Aorta (tissue), 5 donors: ENCODE results near the gene ARHGAP40. TPM values are rescaled to one million over a fixed set of nuclear protein-coding genes. Genes with fewer than 3 reads are reported as not detected.

Experiments used
- ATAC-seq: fragments of 200-7000 bp; cut with Tn5 transposase; one replicate; pipeline ENCODE4 v1.9.1; 2022; ENCODE audit warnings: moderate library complexity; ENCODE audit not compliant: low FRiP score
- DNase-seq, 2 donors: peaks; one replicate each; pipeline ENCODE4 v3.0.0-alpha.2; 2020
- H3K27ac ChIP-seq, 2 donors: one replicate each; pipeline ENCODE4 v1.5.1; 2013; ENCODE audit warnings: low read length in 2 of 2, mild to moderate bottlenecking in 2 of 2, moderate library complexity in 2 of 2, control low read depth in 1 of 2, inconsistent platforms in 1 of 2, low read depth in 1 of 2
- H3K27me3 ChIP-seq, 2 donors: one replicate each; pipeline ENCODE4 v1.6.1; 2013; ENCODE audit warnings: control low read depth in 1 of 2, low read length in 1 of 2, mild to moderate bottlenecking in 1 of 2, moderate library complexity in 1 of 2; ENCODE audit not compliant: insufficient read depth in 2 of 2, control insufficient read depth in 1 of 2
- H3K36me3 ChIP-seq, 2 donors: one replicate each; pipeline ENCODE4 v1.6.1; 2013; ENCODE audit warnings: control low read depth in 1 of 2, low read length in 1 of 2, mild to moderate bottlenecking in 1 of 2; ENCODE audit not compliant: insufficient read depth in 2 of 2, control insufficient read depth in 1 of 2
- H3K4me1 ChIP-seq, 2 donors: one replicate each; pipeline ENCODE4 v1.6.1; 2013; ENCODE audit warnings: low read length in 2 of 2, control low read depth in 1 of 2, mild to moderate bottlenecking in 1 of 2, moderate library complexity in 1 of 2; ENCODE audit not compliant: insufficient read depth in 2 of 2, control insufficient read depth in 1 of 2
- H3K4me3 ChIP-seq, 2 donors: one replicate each; pipeline ENCODE4 v1.5.1; 2013; ENCODE audit warnings: low read length in 2 of 2, control low read depth in 1 of 2, mild to moderate bottlenecking in 1 of 2
- H3K9me3 ChIP-seq: one replicate; pipeline ENCODE4 v1.6.1; 2013; ENCODE audit warnings: mild to moderate bottlenecking, low read length; ENCODE audit not compliant: control insufficient read depth
- WGBS, 2 donors: extraction: QIAGEN DNeasy Blood & Tissue Kit; methylation state at CpG; one replicate each; pipeline ENCODE4 v1.1.7; 2013; 5-methylcytosine and 5-hydroxymethylcytosine counted together
- intact Hi-C, 2 donors: fragments of 100-400 bp; cut with DNase I; formaldehyde crosslinking; loops; one replicate each; pipeline versions ENCODE4 v1.14.2 to v1.15.0; 2022
- polyA plus RNA-seq, 2 donors: library from polyadenylated mRNA; stranded (reverse); fragments of 200-250 nt; gene quantifications; one replicate each; pipeline ENCODE4 v1.2.3, GENCODE V29; 2013
- total RNA-seq, 2 donors: library from RNA; stranded (reverse); fragmentation: NEBNext Ultra II Directional; extraction: Animal tissue kit (Norgen Biotek cat#: 25700); gene quantifications; one replicate each; pipeline ENCODE4 v1.2.1, GENCODE V29; 2021
- donor health status: healthy with polysubstance abuse.
- donor health status: Bipolar disorder and iron deficiency.
- donor health status: DM: no; HTN: no; CAD: no.
- donor health status: DM: no; HTN: no; CAD: no.
- donor health status: DM: yes; HTN: yes; CAD: no.

ARHGAP40 gene
- total and polyA plus RNA-seq, 4 donors = not detected

DNA sequence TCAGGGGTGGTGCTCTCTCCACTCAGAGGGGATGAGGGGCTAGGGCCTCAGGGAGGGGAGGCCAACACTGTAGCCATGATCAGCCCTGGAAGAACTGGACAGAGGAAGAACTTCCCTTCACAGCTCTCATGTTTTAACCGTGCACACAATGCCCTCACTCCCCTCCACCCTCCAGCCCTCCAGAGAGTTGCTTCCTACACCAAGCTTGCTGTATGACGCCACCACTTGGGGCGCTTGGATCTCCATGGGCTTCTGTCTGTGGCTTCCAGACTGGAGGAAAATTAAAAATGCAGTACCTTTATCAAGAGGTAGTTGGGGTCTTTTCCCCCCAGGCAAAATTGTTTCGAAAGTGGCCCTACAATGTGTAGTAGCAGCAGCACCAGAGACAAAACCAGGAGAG is 48.4 kb downstream of the ARHGAP40 start:
- no peaks in the 10 kb centered on the region for H3K36me3 ChIP-seq

GRCh38 chr20:38651154-38651553 is 49.5 kb downstream of the ARHGAP40 start:
- intact Hi-C loops = no loop called here
- WGBS, 2 donors = 39 to 41% methylated on average over 2 of the region's 2 CpGs
- no peak for ATAC-seq
- Histone ChIP-seq H3K9me3 (peaks cover 2% of the 10 kb centered on the region), H3K27ac (no peak overlapping the region), H3K4me3 (no peak overlapping the region), H3K36me3 (no peaks in the 10 kb centered on the region), H3K4me1 (no peaks in the 10 kb centered on the region), H3K27me3 (no peaks in the 10 kb centered on the region)
- no peak for DNase-seq

More for the DNA sequence above, 48.4 kb downstream of the ARHGAP40 start:
- no peak for DNase-seq
- no peak for ATAC-seq
- H3K4me3 ChIP-seq = no peak overlapping the region
- WGBS, 2 donors = 35 to 44% methylated on average over 4 of the region's 4 CpGs
- intact Hi-C loops = no loop called here
- no peaks in the 10 kb centered on the region for H3K4me1 ChIP-seq
- peaks cover 2% of the 10 kb centered on the region for H3K9me3 ChIP-seq
- H3K27ac ChIP-seq = no peak overlapping the region
- no peaks in the 10 kb centered on the region for H3K27me3 ChIP-seq

DNA sequence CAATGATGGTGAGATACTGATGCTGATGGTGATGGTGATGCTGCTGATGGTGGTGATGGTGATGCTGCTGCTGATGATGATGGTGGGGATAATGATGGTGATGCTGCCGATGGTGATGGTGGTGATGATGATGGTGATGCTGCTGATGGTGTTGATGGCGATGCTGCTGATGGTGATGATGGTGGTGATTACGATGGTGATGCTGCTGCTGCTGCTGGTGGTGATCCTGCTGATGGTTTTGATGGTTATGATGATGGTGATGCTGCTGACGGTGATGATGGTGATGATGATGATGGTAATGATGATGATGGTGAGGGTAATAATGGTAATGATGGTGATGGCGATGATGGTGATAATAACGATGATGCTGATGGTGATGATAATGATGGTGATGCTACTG is 50.0 kb downstream of the ARHGAP40 start:
- WGBS, 2 donors = 89 to 90% methylated on average over 6 of the region's 6 CpGs
- DNase-seq (no peak), ATAC-seq (no peak)
- intact Hi-C loops = no loop called here
- no peaks in the 10 kb centered on the region for H3K4me1 ChIP-seq
- no peak overlapping the region for H3K4me3 ChIP-seq
- peaks cover 2% of the 10 kb centered on the region for H3K9me3 ChIP-seq
- no peak overlapping the region for H3K27ac ChIP-seq
- no peaks in the 10 kb centered on the region for H3K27me3 ChIP-seq
- no peaks in the 10 kb centered on the region for H3K36me3 ChIP-seq

DNA sequence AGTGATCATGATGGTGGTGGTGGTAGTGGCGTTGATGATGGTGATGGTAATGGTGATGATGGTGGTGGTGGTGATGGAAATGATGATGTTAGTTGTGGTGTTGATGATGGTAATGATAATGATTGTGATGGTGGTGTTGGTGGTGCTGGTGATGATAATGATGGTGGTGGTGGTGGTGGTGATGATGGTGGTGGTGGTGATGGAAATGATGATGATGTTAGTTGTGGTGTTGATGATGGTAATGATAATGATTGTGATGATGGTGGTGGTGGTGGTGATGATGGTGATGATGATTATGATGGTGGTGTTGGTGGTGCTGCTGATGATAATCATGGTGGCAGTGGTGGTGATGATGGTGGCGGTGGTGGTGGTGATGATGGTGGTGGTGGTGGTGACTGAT is 51.4 kb downstream of the ARHGAP40 start:
- H3K4me1 ChIP-seq = no peaks in the 10 kb centered on the region
- DNase-seq (no peak), ATAC-seq (no peak)
- WGBS, 2 donors = 90 to 92% methylated on average over 2 of the region's 2 CpGs
- intact Hi-C loops = no loop called here
- no peak overlapping the region for H3K27ac ChIP-seq
- no peaks in the 10 kb centered on the region for H3K27me3 ChIP-seq
- no peak overlapping the region for H3K4me3 ChIP-seq
- peaks cover 2% of the 10 kb centered on the region for H3K9me3 ChIP-seq
- no peaks in the 10 kb centered on the region for H3K36me3 ChIP-seq

DNA sequence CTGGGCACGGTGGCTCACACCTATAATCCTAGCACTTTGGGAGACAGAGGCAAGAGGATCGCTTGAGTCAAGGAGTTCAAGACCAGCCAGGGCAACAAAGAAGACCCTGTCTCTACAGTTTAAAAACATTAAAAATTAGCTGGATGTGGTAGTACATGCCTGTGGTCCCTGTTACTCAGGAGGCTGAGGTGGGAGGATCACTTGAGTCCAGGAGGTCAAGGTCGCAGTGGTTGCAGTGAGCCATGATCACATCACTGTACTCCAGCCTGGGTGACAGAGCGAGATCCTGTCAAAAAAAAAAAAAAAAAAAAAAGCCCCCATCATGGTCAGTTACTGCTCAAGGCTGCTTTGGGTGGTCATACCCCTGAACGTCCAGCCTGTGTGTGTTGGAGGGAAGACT is 55.8 kb downstream of the ARHGAP40 start:
- H3K36me3 ChIP-seq = no peaks in the 10 kb centered on the region
- no peak for ATAC-seq
- no peaks in the 10 kb centered on the region for H3K27me3 ChIP-seq
- no peak overlapping the region for H3K27ac ChIP-seq
- H3K9me3 ChIP-seq = no peaks in the 10 kb centered on the region
- intact Hi-C loops = no loop called here
- WGBS, 2 donors = 83 to 84% methylated on average over 5 of the region's 5 CpGs
- DNase-seq = no peak
- no peak overlapping the region for H3K4me3 ChIP-seq
- H3K4me1 ChIP-seq = no peaks in the 10 kb centered on the region

GRCh38 chr20:38658879-38659596 is 57.4 kb downstream of the ARHGAP40 start:
- intact Hi-C loops = no loop called here
- Histone ChIP-seq H3K36me3 (no peaks in the 10 kb centered on the region), H3K27ac (no peak overlapping the region), H3K4me1 (no peaks in the 10 kb centered on the region), H3K4me3 (no peak overlapping the region), H3K27me3 (no peaks in the 10 kb centered on the region), H3K9me3 (peaks cover 4% of the 10 kb centered on the region)
- WGBS, 2 donors = 9 to 11% methylated on average over 10 of the region's 10 CpGs
- ATAC-seq (no peak), DNase-seq (peak in 1 of 2 donors; percentile 16)

DNA sequence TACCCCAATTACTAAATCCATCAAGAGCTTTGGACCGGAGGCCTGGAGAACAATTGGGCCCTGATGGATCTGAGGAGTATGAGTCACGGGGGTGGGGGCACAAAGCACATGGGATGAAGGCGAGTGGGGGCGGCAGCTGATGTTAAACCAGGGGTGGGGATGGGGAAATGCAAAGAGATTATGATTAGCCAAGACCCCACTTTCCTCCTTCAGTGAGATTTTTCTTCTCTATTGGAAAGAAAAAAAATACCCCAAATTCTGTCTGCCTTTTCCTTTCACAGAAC is 57.9 kb downstream of the ARHGAP40 start:
- intact Hi-C loops = no loop called here
- no peaks in the 10 kb centered on the region for H3K27me3 ChIP-seq
- no peaks in the 10 kb centered on the region for H3K4me1 ChIP-seq
- H3K9me3 ChIP-seq = peaks cover 8% of the 10 kb centered on the region
- no peak overlapping the region for H3K4me3 ChIP-seq
- no peaks in the 10 kb centered on the region for H3K36me3 ChIP-seq
- no peak overlapping the region for H3K27ac ChIP-seq
- ATAC-seq (no peak), DNase-seq (peak in 1 of 2 donors; percentile 16)
- 44 to 73% methylated on average over 4 of the region's 4 CpGs for WGBS, 2 donors

DNA sequence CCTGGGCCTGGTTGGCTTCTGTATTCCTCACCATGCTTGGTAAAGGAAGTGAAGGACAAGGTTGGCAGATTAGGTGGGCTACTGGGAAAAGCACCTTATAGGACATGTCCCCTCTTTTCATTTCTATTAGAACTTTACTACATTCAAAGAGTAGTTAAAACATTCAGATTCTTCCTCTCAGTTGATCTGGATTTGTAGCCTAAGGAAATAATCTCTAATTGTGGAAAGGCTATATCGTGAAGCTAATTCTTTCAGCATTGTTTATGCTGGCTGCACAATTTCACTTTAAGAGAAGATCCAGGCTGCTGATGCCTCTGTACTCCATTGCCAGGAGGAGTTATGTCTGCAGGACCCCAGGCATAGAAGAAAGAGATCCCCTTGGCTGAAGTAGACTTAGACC is 58.8 kb downstream of the ARHGAP40 start:
- no peak overlapping the region for H3K4me3 ChIP-seq
- ATAC-seq (no peak), DNase-seq (no peak)
- H3K9me3 ChIP-seq = peaks cover 8% of the 10 kb centered on the region
- WGBS, 2 donors = 78 to 82% methylated on average over 1 of the region's 1 CpG
- intact Hi-C loops = no loop called here
- no peaks in the 10 kb centered on the region for H3K27me3 ChIP-seq
- H3K36me3 ChIP-seq = no peaks in the 10 kb centered on the region
- H3K4me1 ChIP-seq = no peaks in the 10 kb centered on the region
- no peak overlapping the region for H3K27ac ChIP-seq

DNA sequence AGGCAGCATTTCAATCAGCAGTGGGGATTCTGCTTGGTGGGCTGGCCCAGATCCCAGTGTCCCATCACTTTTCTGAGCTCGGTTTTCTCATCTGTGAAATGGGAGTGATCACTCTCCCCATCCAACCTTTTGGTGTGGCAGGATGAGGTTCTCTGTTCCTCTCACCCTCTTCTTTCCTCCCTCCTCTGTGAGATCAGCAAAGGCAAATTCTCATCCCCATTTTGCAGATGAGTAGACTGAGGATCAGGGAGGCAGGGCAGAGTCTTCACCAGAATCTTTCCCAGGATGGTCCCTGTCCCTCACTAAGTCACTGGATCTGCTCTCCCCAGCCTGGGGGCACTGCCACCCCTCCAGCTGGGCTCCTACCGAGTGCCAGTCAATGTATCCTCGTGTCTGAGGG is 62.1 kb downstream of the ARHGAP40 start:
- DNase-seq = no peak
- 75 to 78% methylated on average over 3 of the region's 3 CpGs for WGBS, 2 donors
- Histone ChIP-seq H3K9me3 (peaks cover 8% of the 10 kb centered on the region), H3K27ac (no peak overlapping the region), H3K4me1 (no peaks in the 10 kb centered on the region), H3K27me3 (no peaks in the 10 kb centered on the region), H3K4me3 (no peak overlapping the region), H3K36me3 (no peaks in the 10 kb centered on the region)
- intact Hi-C loops = no loop called here
- no peak for ATAC-seq
